H1 (cell line): ENCODE results near the gene BCAR1. TPM values are rescaled to one million over a fixed set of nuclear protein-coding genes. Genes with fewer than 3 reads are reported as not detected.

ENCODE experiments used
- CTCF ChIA-PET: fragments of 300-600 bp; sonication (Branson Sonifier 250); formaldehyde crosslinking; loops from one replicate; lab custom pipeline; 2021; ENCODE audit not compliant: partially characterized antibody; lab: Charles Lee
- POLR2A ChIA-PET: fragments of 300-600 bp; sonication (Branson Sonifier 250); formaldehyde crosslinking; loops from one replicate; lab custom pipeline; 2021; ENCODE audit warnings: inconsistent platforms; ENCODE audit not compliant: partially characterized antibody; lab: Charles Lee
- DNase-seq, 2 experiments: peaks; one replicate each; pipeline versions ENCODE4 v3.0.0 to v3.0.0-alpha.2; 2010 to 2022; ENCODE audit warnings: low spot score in 2 of 2, low read depth in 1 of 2, mixed read lengths in 1 of 2
- FAIRE-seq: peaks from 2 replicates; lab custom pipeline; 2011; peaks lifted over from hg19 to GRCh38; lab: Jason Lieb, UNC
- H2AFZ ChIP-seq: 2 replicates; pipeline ENCODE4 v1.8.1; 2012; ENCODE audit warnings: low read length, inconsistent platforms
- H2AK5ac ChIP-seq: 2 replicates; pipeline ENCODE4 v1.6.1; 2013; ENCODE audit warnings: low read depth, low read length
- H2BK120ac ChIP-seq: replicated peaks from 2 replicates; pipeline ENCODE3; 2013; ENCODE audit warnings: low read depth, low read length, inconsistent platforms
- H2BK12ac ChIP-seq: 2 replicates; pipeline ENCODE4 v1.6.1; 2013; ENCODE audit warnings: low read depth, low read length
- H2BK15ac ChIP-seq: 2 replicates; pipeline ENCODE4 v1.6.1; 2013; ENCODE audit warnings: low read length
- H2BK20ac ChIP-seq: 2 replicates; pipeline ENCODE4 v1.6.1; 2013; ENCODE audit warnings: low read length
- H2BK5ac ChIP-seq: 2 replicates; pipeline ENCODE4 v1.6.1; 2013; ENCODE audit warnings: low read depth, low read length
- H3K14ac ChIP-seq: 2 replicates; pipeline ENCODE4 v1.6.1; 2013; ENCODE audit warnings: inconsistent platforms; ENCODE audit not compliant: insufficient read length
- H3K18ac ChIP-seq: 2 replicates; pipeline ENCODE4 v1.6.1; 2013; ENCODE audit warnings: low read length; ENCODE audit errors: extremely low read depth
- H3K23ac ChIP-seq: 2 replicates; pipeline ENCODE4 v1.6.1; 2013; ENCODE audit warnings: inconsistent platforms; ENCODE audit not compliant: insufficient read length
- H3K23me2 ChIP-seq: 2 replicates; pipeline ENCODE4 v1.6.1; 2013; ENCODE audit warnings: low read depth, low read length
- H3K27ac ChIP-seq: 2 replicates; pipeline ENCODE4 v1.6.1; 2011; ENCODE audit warnings: low read depth, low read length, inconsistent platforms
- H3K27me3 ChIP-seq, 4 experiments: replicated peaks in 1 of 4; 1 replicate in 1 of 4; 2 replicates in 3 of 4; pipeline versions ENCODE4 v1.6.1 to v1.8.1; 2011 to 2013; ENCODE audit warnings: low read length in 3 of 4, mild to moderate bottlenecking in 3 of 4, inconsistent platforms in 2 of 4, mixed read lengths in 2 of 4, moderate library complexity in 1 of 4; ENCODE audit not compliant: control insufficient read depth in 3 of 4, insufficient read depth in 3 of 4; ENCODE audit errors: extremely low read depth in 1 of 4
- H3K36me3 ChIP-seq, 4 experiments: 2 replicates each; pipeline versions ENCODE4 v1.6.1 to v1.8.1; 2011 to 2013; ENCODE audit warnings: mild to moderate bottlenecking in 4 of 4, low read length in 3 of 4, moderate library complexity in 2 of 4, control low read depth in 1 of 4, inconsistent platforms in 1 of 4; ENCODE audit not compliant: insufficient read depth in 4 of 4, control insufficient read depth in 2 of 4
- H3K4ac ChIP-seq: replicated peaks from 2 replicates; pipeline ENCODE3; 2013; ENCODE audit warnings: low read length, low read depth, mixed read lengths, inconsistent platforms; ENCODE audit not compliant: insufficient read length
- H3K4me1 ChIP-seq, 4 experiments: replicated peaks in 1 of 4; 1 replicate in 1 of 4; 2 replicates in 3 of 4; pipeline versions ENCODE4 v1.6.1 to v1.8.1; 2011 to 2013; ENCODE audit warnings: low read length in 3 of 4, inconsistent platforms in 2 of 4, mixed read lengths in 1 of 4; ENCODE audit not compliant: insufficient read depth in 4 of 4, control insufficient read depth in 3 of 4
- H3K4me2 ChIP-seq, 2 experiments: 2 replicates each; pipeline versions ENCODE4 v1.6.1 to v1.8.1; 2011 to 2013; ENCODE audit warnings: low read depth in 2 of 2, low read length in 2 of 2, control low read depth in 1 of 2, inconsistent platforms in 1 of 2, mild to moderate bottlenecking in 1 of 2; ENCODE audit not compliant: insufficient read depth in 1 of 2
- H3K4me3 ChIP-seq, 4 experiments: fragments of 200-600, 300-600 bp in 1 of 4; sonication (generic), shearing (Covaris generic), sonication (Bioruptor Twin) in 1 of 4; 2 replicates each; pipeline versions ENCODE4 v1.5.1 to v1.8.1; 2011 to 2016; ENCODE audit warnings: low read length in 4 of 4, low read depth in 3 of 4, control low read depth in 2 of 4, inconsistent platforms in 2 of 4, mild to moderate bottlenecking in 2 of 4, mixed read lengths in 1 of 4, moderate library complexity in 1 of 4; ENCODE audit not compliant: insufficient read depth in 2 of 4; ENCODE audit errors: extremely low read depth in 1 of 4
- H3K56ac ChIP-seq: replicated peaks from 2 replicates; pipeline ENCODE3; 2013; ENCODE audit warnings: low read depth, mild to moderate bottlenecking, mixed read lengths, low read length, inconsistent platforms; ENCODE audit not compliant: insufficient read length
- H3K79me1 ChIP-seq: 2 replicates; pipeline ENCODE4 v1.6.1; 2013; ENCODE audit warnings: low read depth, low read length, control low read depth
- H3K79me2 ChIP-seq, 2 experiments: 2 replicates each; pipeline versions ENCODE4 v1.6.1 to v1.8.1; 2012 to 2013; ENCODE audit warnings: low read length in 2 of 2, mild to moderate bottlenecking in 2 of 2, inconsistent platforms in 1 of 2; ENCODE audit not compliant: insufficient read depth in 2 of 2, control insufficient read depth in 1 of 2
- H3K9ac ChIP-seq, 4 experiments: replicated peaks in 1 of 4; 1 replicate in 1 of 4; 2 replicates in 3 of 4; pipeline versions ENCODE4 v1.6.1 to v1.8.1; 2011 to 2013; ENCODE audit warnings: low read depth in 3 of 4, low read length in 3 of 4, control low read depth in 2 of 4, mild to moderate bottlenecking in 2 of 4, moderate library complexity in 2 of 4, inconsistent platforms in 1 of 4; ENCODE audit errors: extremely low read depth in 1 of 4
- H3K9me3 ChIP-seq, 2 experiments: 2 replicates each; pipeline versions ENCODE4 v1.6.1 to v1.8.1; 2012 to 2013; ENCODE audit warnings: mild to moderate bottlenecking in 2 of 2, moderate library complexity in 2 of 2, control low read depth in 1 of 2, inconsistent platforms in 1 of 2, low read depth in 1 of 2, low read length in 1 of 2, mixed read lengths in 1 of 2; ENCODE audit not compliant: insufficient read depth in 2 of 2
- H4K20me1 ChIP-seq, 2 experiments: replicated peaks in 1 of 2; 2 replicates each; pipeline versions ENCODE3 to v1.8.1; 2011 to 2013; ENCODE audit warnings: inconsistent platforms in 2 of 2, low read length in 2 of 2, mild to moderate bottlenecking in 1 of 2; ENCODE audit not compliant: insufficient read depth in 2 of 2, control insufficient read depth in 1 of 2
- H4K5ac ChIP-seq: 2 replicates; pipeline ENCODE4 v1.6.1; 2013; ENCODE audit warnings: low read length, low read depth, mixed read lengths, inconsistent platforms; ENCODE audit not compliant: insufficient read length
- H4K8ac ChIP-seq: 2 replicates; pipeline ENCODE4 v1.8.0; 2013; ENCODE audit warnings: mild to moderate bottlenecking, moderate library complexity, low read length, inconsistent platforms; ENCODE audit not compliant: insufficient read depth; ENCODE audit errors: extremely low read depth
- H4K91ac ChIP-seq: replicated peaks from 2 replicates; pipeline ENCODE3; 2013; ENCODE audit warnings: low read length, mixed read lengths, inconsistent platforms; ENCODE audit not compliant: insufficient read length
- ATF2 ChIP-seq: IDR thresholded peaks from 2 replicates; pipeline ENCODE4 v1.6.1; 2012; ENCODE audit warnings: low read length, inconsistent platforms
- CBX8 ChIP-seq: fragments of 300-800, 300-1000 bp; sonication (generic); IDR thresholded peaks from 2 replicates; pipeline ENCODE4 v1.7.1; 2016; ENCODE audit warnings: low read depth, low read length, borderline replicate concordance
- CHD1 ChIP-seq: IDR thresholded peaks from 2 replicates; pipeline ENCODE4 v1.6.1; 2012; ENCODE audit warnings: low read depth, low read length, improper control_type of control experiment
- CTBP2 ChIP-seq: IDR thresholded peaks from 2 replicates; pipeline ENCODE4 v1.7.0; 2011; ENCODE audit warnings: borderline replicate concordance, mild to moderate bottlenecking, moderate library complexity, mixed read lengths, low read length; ENCODE audit not compliant: insufficient read depth, insufficient read length
- HDAC6 ChIP-seq: IDR thresholded peaks from one replicate; pipeline ENCODE4 v1.7.1; 2012; ENCODE audit warnings: low read depth, mild to moderate bottlenecking, inconsistent platforms, low read length, moderate library complexity
- JUND ChIP-seq: IDR thresholded peaks from 2 replicates; pipeline ENCODE4 v1.6.1; 2011; ENCODE audit warnings: mild to moderate bottlenecking, improper control_type of control experiment, low read length
- MAX ChIP-seq: IDR thresholded peaks from 2 replicates; pipeline ENCODE4 v1.6.1; 2012; ENCODE audit warnings: inconsistent platforms
- SAP30 ChIP-seq: fragments of 300-600 bp; sonication (generic); IDR thresholded peaks from 2 replicates; pipeline ENCODE4 v1.7.1; 2012; ENCODE audit warnings: low read length, moderate library complexity, mild to moderate bottlenecking, inconsistent platforms; ENCODE audit not compliant: insufficient read depth, insufficient replicate concordance
- SIRT6 ChIP-seq: IDR thresholded peaks from one replicate; pipeline ENCODE4 v1.7.1; 2012; ENCODE audit warnings: low read length, inconsistent platforms
- SP2 ChIP-seq: IDR thresholded peaks from 2 replicates; pipeline ENCODE4 v1.6.1; 2012; ENCODE audit warnings: mild to moderate bottlenecking, low read length, inconsistent platforms
- TCF12 ChIP-seq: IDR thresholded peaks from 2 replicates; pipeline ENCODE4 v1.6.1; 2011; ENCODE audit warnings: low read depth, mild to moderate bottlenecking, low read length
- WGBS, 2 experiments: shearing (Covaris generic) in 1 of 2; methylation state at CpG; one replicate each; pipeline versions ENCODE4 v1.1.6 to v1.1.7; 2013 to 2015; ENCODE audit warnings: low lambda C conversion rate in 2 of 2, mixed read lengths in 2 of 2, inconsistent platforms in 1 of 2, low coverage in 1 of 2, missing lambda C conversion rate in 1 of 2; ENCODE audit not compliant: insufficient replicate concordance in 2 of 2, insufficient coverage in 1 of 2, insufficient read length in 1 of 2; ENCODE audit errors: extremely low coverage in 1 of 2, missing lambda C conversion rate in 1 of 2; 5-methylcytosine and 5-hydroxymethylcytosine counted together
- polyA plus RNA-seq, 7 experiments: library from polyadenylated mRNA; depleted of rRNA in 3 of 7; stranded (reverse) in 5 of 7; unstranded in 2 of 7; fragments of >200 nt in 5 of 7; fragments of 200-250 nt in 2 of 7; gene quantifications; 1 replicate in 5 of 7; 2 replicates in 1 of 7; 4 replicates in 1 of 7; pipeline versions ENCODE4 v1.2.1 to v1.2.3, GENCODE V29; 2011 to 2013; ENCODE audit warnings: missing spikeins in 2 of 7, mixed read lengths in 2 of 7
- total RNA-seq: library from RNA; stranded (reverse); fragmentation: NEBNext Ultra II Directional; extraction: Animal tissue kit (Norgen Biotek cat#: 25700); gene quantifications from 2 replicates; pipeline ENCODE4 v1.2.1, GENCODE V29; 2021

BCAR1 gene
- total and polyA plus RNA-seq, 2 of the 8 experiments (the other 6 are each of a cell fraction or from before 2014, with no cell fraction given) = 59.8 to 105 TPM

GRCh38 chr16:75206749-75207451, 44.5 kb downstream of the BCAR1 start, which contains the start of gene CTRB2:
Gene CTRB2 (minus strand): TSS chr16:75207161. CDS start chr16:75207141, 20 bp downstream.
- H3K23me2 ChIP-seq = no peaks in the 10 kb centered on the region
- no peak within 1 kb of the TSS; the same call in 1 of the 2 replicates for H4K8ac ChIP-seq
- H2AFZ ChIP-seq = no peak within 1 kb of the TSS
- H3K18ac ChIP-seq = no peak within 1 kb of the TSS; the same call in 1 of the 2 replicates
- no peak within 1 kb of the TSS for H2BK5ac ChIP-seq
- H4K5ac ChIP-seq = no peak within 1 kb of the TSS
- WGBS, 2 experiments = 91% methylated on average over 21 of the region's 24 CpGs; no CpG with 5 or more reads in 1 of the 2 experiments
- H2BK120ac ChIP-seq = no peak within 1 kb of the TSS
- no peaks in the 10 kb centered on the region for H3K79me2 ChIP-seq
- no peak within 1 kb of the TSS for H3K4ac ChIP-seq
- H3K79me1 ChIP-seq = no peaks in the 10 kb centered on the region
- no peak within 1 kb of the TSS for H3K27ac ChIP-seq
- CTCF ChIA-PET = interaction anchor here (1.2 to 1.5 kb wide), 4 partner anchors 20 to 246 kb away, joined by 3 to 8 read pairs (median 5); no protein-coding TSS in a partner anchor
- H3K36me3 ChIP-seq = no peaks in the 10 kb centered on the region
- no peak within 1 kb of the TSS for H3K4me3 ChIP-seq
- H3K4me1 ChIP-seq = no peaks in the 10 kb centered on the region; a peak in 1 of 7 replicates
- H2BK20ac ChIP-seq = no peak within 1 kb of the TSS
- no peak within 1 kb of the TSS for H3K9ac ChIP-seq
- POLR2A ChIA-PET = interaction anchor here (0.7 to 7.1 kb wide), 5 partner anchors 20 to 59 kb away, joined by 3 to 115 read pairs (median 5); no protein-coding TSS in a partner anchor
- no peak within 1 kb of the TSS for H3K14ac ChIP-seq
- H4K91ac ChIP-seq = no peak within 1 kb of the TSS
- no peak for TF ChIP-seq ATF2
- no peak for TF ChIP-seq HDAC6
- TF ChIP-seq TCF12 = no peak
- TF ChIP-seq CBX8 = no peak
- TF ChIP-seq CTBP2 = no peak
- no peak for TF ChIP-seq MAX
- TF ChIP-seq CHD1 = no peak
- no peak for TF ChIP-seq JUND
- no peak for TF ChIP-seq SAP30
- no peak for TF ChIP-seq SIRT6
- no peak for TF ChIP-seq SP2
- H3K9me3 ChIP-seq = no peaks in the 10 kb centered on the region
- no peak within 1 kb of the TSS for H2AK5ac ChIP-seq
- no peaks in the 10 kb centered on the region for H4K20me1 ChIP-seq
- H3K4me2 ChIP-seq = no peak within 1 kb of the TSS
- FAIRE-seq (no peak), DNase-seq (no peak)
- H3K27me3 ChIP-seq = no peaks in the 10 kb centered on the region
- H2BK12ac ChIP-seq = no peak within 1 kb of the TSS
- no peak within 1 kb of the TSS for H3K23ac ChIP-seq
- H3K56ac ChIP-seq = no peak within 1 kb of the TSS
- H2BK15ac ChIP-seq = no peak within 1 kb of the TSS
